MM.1S (cell line): Measurements from ENCODE around the gene SLCO4A1.

Experiments used
- EZH2 ChIP-seq: fragments of 300-600 bp; sonication (generic); optimal IDR thresholded peaks from 2 replicates; pipeline ENCODE3; 2017; ENCODE audit warnings: low read depth, mild to moderate bottlenecking, antibody characterized with exemption, low read length, mixed read lengths
- TF ChIP-seq, protein P1 (sequence below): fragments of 300-600 bp; sonication (generic); IDR thresholded peaks from 2 replicates; pipeline ENCODE4 v1.5.1; 2016; ENCODE audit warnings: antibody characterized with exemption, low read length, mixed read lengths

GRCh38 chr20:62599216-62600110 lies 42.8 kb upstream of the SLCO4A1 start:
- TF ChIP-seq, protein P1, sequence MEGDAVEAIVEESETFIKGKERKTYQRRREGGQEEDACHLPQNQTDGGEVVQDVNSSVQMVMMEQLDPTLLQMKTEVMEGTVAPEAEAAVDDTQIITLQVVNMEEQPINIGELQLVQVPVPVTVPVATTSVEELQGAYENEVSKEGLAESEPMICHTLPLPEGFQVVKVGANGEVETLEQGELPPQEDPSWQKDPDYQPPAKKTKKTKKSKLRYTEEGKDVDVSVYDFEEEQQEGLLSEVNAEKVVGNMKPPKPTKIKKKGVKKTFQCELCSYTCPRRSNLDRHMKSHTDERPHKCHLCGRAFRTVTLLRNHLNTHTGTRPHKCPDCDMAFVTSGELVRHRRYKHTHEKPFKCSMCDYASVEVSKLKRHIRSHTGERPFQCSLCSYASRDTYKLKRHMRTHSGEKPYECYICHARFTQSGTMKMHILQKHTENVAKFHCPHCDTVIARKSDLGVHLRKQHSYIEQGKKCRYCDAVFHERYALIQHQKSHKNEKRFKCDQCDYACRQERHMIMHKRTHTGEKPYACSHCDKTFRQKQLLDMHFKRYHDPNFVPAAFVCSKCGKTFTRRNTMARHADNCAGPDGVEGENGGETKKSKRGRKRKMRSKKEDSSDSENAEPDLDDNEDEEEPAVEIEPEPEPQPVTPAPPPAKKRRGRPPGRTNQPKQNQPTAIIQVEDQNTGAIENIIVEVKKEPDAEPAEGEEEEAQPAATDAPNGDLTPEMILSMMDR = no peak
- no peak for TF ChIP-seq EZH2
